Measurements from ENCODE around the gene GEMIN8.

DNA sequence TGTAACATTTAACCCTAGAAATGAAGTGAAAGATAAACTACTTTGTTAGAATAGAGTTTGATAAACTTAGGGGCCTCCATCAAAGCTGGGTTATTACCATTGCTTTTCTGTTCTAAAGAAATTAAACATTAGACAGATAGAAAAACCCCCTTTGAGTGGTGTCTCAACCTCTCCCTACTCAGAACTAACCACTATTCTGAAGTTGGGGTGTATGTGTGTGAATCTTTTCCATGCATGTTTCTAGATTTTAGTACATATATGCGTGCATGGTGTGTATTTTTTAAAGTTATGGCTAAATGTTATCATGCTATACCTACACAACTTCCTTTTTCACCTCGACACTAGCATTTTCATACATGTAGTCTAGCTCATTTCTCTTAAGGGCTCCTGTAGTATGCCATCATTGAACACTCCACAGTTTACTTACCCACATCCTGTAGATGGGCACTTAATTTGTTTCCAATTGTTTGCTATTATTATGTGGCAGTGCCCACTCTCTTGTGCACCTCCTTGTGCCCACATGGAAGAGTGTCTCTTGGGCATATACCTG, 25.7 kb downstream of the GEMIN8 start:
- TF ChIP-seq, protein P1, sequence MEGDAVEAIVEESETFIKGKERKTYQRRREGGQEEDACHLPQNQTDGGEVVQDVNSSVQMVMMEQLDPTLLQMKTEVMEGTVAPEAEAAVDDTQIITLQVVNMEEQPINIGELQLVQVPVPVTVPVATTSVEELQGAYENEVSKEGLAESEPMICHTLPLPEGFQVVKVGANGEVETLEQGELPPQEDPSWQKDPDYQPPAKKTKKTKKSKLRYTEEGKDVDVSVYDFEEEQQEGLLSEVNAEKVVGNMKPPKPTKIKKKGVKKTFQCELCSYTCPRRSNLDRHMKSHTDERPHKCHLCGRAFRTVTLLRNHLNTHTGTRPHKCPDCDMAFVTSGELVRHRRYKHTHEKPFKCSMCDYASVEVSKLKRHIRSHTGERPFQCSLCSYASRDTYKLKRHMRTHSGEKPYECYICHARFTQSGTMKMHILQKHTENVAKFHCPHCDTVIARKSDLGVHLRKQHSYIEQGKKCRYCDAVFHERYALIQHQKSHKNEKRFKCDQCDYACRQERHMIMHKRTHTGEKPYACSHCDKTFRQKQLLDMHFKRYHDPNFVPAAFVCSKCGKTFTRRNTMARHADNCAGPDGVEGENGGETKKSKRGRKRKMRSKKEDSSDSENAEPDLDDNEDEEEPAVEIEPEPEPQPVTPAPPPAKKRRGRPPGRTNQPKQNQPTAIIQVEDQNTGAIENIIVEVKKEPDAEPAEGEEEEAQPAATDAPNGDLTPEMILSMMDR (tag by site-specific recombination; IDR thresholded peaks at IDR 0.05) = no peak
- TF ChIP-seq, protein P2, sequence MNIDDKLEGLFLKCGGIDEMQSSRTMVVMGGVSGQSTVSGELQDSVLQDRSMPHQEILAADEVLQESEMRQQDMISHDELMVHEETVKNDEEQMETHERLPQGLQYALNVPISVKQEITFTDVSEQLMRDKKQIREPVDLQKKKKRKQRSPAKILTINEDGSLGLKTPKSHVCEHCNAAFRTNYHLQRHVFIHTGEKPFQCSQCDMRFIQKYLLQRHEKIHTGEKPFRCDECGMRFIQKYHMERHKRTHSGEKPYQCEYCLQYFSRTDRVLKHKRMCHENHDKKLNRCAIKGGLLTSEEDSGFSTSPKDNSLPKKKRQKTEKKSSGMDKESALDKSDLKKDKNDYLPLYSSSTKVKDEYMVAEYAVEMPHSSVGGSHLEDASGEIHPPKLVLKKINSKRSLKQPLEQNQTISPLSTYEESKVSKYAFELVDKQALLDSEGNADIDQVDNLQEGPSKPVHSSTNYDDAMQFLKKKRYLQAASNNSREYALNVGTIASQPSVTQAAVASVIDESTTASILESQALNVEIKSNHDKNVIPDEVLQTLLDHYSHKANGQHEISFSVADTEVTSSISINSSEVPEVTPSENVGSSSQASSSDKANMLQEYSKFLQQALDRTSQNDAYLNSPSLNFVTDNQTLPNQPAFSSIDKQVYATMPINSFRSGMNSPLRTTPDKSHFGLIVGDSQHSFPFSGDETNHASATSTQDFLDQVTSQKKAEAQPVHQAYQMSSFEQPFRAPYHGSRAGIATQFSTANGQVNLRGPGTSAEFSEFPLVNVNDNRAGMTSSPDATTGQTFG (tag by site-specific recombination; IDR thresholded peaks at IDR 0.05; ENCODE audit: borderline replicate concordance) = no peak
- no peak for TF ChIP-seq GLIS1 (tag by site-specific recombination; IDR thresholded peaks at IDR 0.05)
- TF ChIP-seq, protein P3, sequence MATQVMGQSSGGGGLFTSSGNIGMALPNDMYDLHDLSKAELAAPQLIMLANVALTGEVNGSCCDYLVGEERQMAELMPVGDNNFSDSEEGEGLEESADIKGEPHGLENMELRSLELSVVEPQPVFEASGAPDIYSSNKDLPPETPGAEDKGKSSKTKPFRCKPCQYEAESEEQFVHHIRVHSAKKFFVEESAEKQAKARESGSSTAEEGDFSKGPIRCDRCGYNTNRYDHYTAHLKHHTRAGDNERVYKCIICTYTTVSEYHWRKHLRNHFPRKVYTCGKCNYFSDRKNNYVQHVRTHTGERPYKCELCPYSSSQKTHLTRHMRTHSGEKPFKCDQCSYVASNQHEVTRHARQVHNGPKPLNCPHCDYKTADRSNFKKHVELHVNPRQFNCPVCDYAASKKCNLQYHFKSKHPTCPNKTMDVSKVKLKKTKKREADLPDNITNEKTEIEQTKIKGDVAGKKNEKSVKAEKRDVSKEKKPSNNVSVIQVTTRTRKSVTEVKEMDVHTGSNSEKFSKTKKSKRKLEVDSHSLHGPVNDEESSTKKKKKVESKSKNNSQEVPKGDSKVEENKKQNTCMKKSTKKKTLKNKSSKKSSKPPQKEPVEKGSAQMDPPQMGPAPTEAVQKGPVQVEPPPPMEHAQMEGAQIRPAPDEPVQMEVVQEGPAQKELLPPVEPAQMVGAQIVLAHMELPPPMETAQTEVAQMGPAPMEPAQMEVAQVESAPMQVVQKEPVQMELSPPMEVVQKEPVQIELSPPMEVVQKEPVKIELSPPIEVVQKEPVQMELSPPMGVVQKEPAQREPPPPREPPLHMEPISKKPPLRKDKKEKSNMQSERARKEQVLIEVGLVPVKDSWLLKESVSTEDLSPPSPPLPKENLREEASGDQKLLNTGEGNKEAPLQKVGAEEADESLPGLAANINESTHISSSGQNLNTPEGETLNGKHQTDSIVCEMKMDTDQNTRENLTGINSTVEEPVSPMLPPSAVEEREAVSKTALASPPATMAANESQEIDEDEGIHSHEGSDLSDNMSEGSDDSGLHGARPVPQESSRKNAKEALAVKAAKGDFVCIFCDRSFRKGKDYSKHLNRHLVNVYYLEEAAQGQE (tag by site-specific recombination; IDR thresholded peaks at IDR 0.05) = no peak
